ENCODE data around the gene MAML3. TPM values are rescaled to one million over a fixed set of nuclear protein-coding genes. Genes with fewer than 3 reads are reported as not detected.

MAML3 gene
- total RNA-seq, 4 donors from 2014 or later: 2.4 to 50.5 (median 17.8) TPM

DNA sequence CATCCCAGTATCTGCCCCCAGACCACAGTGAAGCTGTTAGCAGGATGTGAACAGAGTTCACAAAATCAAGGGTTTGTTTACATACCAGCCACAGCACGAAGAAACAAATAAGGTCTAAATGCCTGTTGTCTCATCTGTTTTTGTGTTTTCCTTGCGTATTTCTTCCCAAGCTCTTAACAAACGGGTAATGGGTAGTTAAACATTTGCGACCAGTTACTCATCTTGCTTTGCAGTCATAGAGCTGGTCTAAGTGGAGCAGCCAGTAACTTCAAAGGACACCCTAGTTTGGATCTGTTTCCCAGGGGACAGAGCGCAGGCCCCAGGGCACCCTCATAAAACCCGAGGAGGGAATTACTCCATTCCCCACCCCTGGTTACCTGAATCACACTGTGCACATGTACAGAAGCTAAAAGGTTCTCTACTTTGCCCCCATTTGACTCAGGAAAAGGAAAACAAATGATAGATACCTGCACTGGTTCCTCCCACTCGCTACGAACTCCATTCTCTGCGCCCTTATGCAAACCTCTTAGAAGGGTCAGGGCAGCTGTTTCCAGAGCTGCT is 68.8 kb downstream of the MAML3 start:
- Histone ChIP-seq H3K36me3 (no peaks in the 10 kb centered on the region), H3K4me3 (no peak overlapping the region), H3K27ac (peak overlapping the region; percentile 6 to 69), H3K4me1 (peaks cover 0 to 16% of the 10 kb centered on the region in 2 donors), H3K27me3 (no peaks in the 10 kb centered on the region), H3K9me3 (no peaks in the 10 kb centered on the region)
- TF ChIP-seq, protein P1, sequence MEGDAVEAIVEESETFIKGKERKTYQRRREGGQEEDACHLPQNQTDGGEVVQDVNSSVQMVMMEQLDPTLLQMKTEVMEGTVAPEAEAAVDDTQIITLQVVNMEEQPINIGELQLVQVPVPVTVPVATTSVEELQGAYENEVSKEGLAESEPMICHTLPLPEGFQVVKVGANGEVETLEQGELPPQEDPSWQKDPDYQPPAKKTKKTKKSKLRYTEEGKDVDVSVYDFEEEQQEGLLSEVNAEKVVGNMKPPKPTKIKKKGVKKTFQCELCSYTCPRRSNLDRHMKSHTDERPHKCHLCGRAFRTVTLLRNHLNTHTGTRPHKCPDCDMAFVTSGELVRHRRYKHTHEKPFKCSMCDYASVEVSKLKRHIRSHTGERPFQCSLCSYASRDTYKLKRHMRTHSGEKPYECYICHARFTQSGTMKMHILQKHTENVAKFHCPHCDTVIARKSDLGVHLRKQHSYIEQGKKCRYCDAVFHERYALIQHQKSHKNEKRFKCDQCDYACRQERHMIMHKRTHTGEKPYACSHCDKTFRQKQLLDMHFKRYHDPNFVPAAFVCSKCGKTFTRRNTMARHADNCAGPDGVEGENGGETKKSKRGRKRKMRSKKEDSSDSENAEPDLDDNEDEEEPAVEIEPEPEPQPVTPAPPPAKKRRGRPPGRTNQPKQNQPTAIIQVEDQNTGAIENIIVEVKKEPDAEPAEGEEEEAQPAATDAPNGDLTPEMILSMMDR (IDR thresholded peaks at IDR 0.05): no peak
- TF ChIP-seq POLR2A (IDR thresholded peaks at IDR 0.05): no peak
- no peak for DNase-seq
- intact Hi-C loops (cut with DNase I; ENCODE audit: low total_unique reads): no loop called here

DNA sequence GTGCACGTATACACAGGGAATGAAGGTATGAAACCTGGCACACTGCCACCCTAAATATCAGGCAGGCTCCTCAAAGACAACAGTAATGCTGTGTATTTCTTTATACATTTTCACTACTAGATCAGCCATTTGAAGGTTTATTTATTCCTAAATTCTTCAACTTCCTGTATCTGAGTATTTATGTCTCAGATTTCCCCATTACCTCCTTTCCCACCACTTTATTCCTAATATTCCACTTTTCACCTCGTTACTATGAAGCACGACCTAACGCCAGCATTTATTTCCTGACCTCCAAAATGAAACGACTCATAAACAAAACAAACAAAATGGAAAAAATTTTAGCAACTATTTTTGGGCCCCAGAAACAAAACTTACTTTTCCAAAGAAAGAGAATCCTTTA is 69.6 kb downstream of the MAML3 start:
- no peak for TF ChIP-seq POLR2A (IDR thresholded peaks at IDR 0.05)
- TF ChIP-seq, protein P1 (IDR thresholded peaks at IDR 0.05): no peak
- Histone ChIP-seq H3K27ac (peak overlapping the region; percentile 6 to 69), H3K4me1 (peaks cover 0 to 16% of the 10 kb centered on the region in 2 donors), H3K36me3 (no peaks in the 10 kb centered on the region), H3K4me3 (no peak overlapping the region), H3K9me3 (no peaks in the 10 kb centered on the region), H3K27me3 (no peaks in the 10 kb centered on the region)
- intact Hi-C loops (cut with DNase I; ENCODE audit: low total_unique reads): no loop called here
- no peak for DNase-seq

DNA sequence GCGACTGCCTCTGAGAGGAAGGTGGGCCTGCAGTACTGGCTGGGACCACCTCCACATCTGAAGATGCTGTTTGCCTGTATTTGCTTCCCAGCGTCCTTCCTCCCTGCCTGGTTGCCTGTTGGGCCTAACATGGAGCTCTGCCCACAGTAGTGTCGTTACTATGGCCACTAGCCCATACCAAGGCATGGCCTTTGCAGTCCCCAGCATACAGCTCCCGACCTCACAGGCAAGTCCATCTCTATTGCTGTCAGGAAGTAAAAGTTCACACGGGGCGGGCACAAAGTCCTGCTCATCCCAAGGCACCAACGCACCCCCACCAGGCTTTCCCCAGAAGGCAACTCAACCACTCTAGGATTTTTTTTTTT is 71.6 kb downstream of the MAML3 start:
- Histone ChIP-seq H3K27me3 (no peaks in the 10 kb centered on the region), H3K9me3 (no peaks in the 10 kb centered on the region), H3K4me1 (peaks cover 0 to 16% of the 10 kb centered on the region in 2 donors), H3K27ac (peak overlapping the region; percentile 28 to 69), H3K4me3 (no peak overlapping the region), H3K36me3 (no peaks in the 10 kb centered on the region)
- TF ChIP-seq, protein P1 (IDR thresholded peaks at IDR 0.05): no peak
- TF ChIP-seq POLR2A (IDR thresholded peaks at IDR 0.05): no peak
- no peak for DNase-seq
- intact Hi-C loops (cut with DNase I; ENCODE audit: low total_unique reads): no loop called here

DNA sequence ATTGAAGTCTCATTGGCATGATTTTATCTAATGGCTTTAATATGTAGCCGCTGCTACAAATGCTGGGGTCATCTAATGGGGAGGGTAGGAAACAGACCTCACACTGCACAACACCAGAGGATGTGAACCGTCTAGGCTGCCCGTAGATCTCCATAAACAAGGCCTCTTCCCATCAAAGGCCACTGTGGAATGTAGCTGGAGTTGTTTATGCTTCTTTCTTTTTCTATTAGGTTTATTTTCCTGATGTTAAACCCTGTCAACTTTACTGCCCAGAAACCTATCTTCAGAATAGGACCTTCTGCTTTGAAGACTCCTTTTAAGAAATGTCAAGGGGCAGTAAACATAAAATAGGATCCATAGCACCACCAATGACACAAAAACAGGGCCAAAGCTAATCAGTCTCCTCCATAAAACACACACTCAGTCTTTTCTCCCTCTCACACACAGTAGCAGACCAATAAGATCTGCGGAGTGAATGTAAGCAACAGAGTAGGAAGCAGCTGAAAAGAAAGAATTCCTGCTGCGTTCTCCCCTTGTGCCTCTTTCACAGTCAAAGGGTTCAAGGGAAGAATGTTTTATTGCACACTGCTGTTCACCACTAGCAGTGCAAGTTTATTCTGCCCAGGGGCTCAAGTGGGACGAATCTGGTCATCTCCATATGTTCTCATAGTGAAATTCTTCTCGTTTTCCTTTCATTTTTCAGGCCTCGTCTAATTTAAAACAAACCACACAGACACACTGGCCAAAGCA is 72.2 kb downstream of the MAML3 start:
- Histone ChIP-seq H3K27me3 (no peaks in the 10 kb centered on the region), H3K27ac (peak overlapping the region; percentile 28 to 69), H3K36me3 (no peaks in the 10 kb centered on the region), H3K9me3 (no peaks in the 10 kb centered on the region), H3K4me1 (peaks cover 0 to 16% of the 10 kb centered on the region in 2 donors), H3K4me3 (no peak overlapping the region)
- DNase-seq: no peak
- no peak for TF ChIP-seq POLR2A (IDR thresholded peaks at IDR 0.05)
- TF ChIP-seq, protein P1 (IDR thresholded peaks at IDR 0.05): no peak
- intact Hi-C loops (cut with DNase I; ENCODE audit: low total_unique reads): no loop called here

DNA sequence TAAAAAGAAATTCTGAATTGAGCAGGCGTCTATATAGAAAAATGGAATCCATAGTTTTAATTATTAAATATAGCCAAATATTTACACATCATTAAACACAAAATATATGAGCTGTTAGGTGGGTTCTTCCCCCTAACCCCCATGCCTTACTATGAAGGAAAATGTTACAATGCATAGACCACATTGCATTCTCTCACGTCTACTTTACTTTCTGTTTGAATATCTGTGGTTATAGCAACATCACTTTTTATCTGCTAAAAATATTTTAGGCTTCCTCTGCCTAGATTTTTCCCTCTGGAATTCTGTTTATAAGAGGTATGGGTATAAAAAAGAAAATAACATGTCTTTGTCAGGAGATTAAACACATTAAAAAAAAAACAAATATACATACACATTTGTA is 73.1 kb downstream of the MAML3 start:
- Histone ChIP-seq H3K4me3 (no peak overlapping the region), H3K9me3 (no peaks in the 10 kb centered on the region), H3K27ac (peak overlapping the region in 1 of 2 donors; percentile 69), H3K4me1 (peaks cover 0 to 16% of the 10 kb centered on the region in 2 donors), H3K36me3 (no peaks in the 10 kb centered on the region), H3K27me3 (no peaks in the 10 kb centered on the region)
- DNase-seq: no peak
- intact Hi-C loops (cut with DNase I; ENCODE audit: low total_unique reads): no loop called here
- no peak for TF ChIP-seq POLR2A (IDR thresholded peaks at IDR 0.05)
- TF ChIP-seq, protein P1 (IDR thresholded peaks at IDR 0.05): no peak

All from uterus (tissue), 4 donors.